Astrocyte of the spinal cord (primary cell): ENCODE data around the gene CGN.

Experiments used
- DNase-seq: peaks from one replicate; pipeline ENCODE4 v3.0.0; 2011; ENCODE audit warnings: low read depth, low spot score
- H3K4me3 ChIP-seq: 2 replicates; pipeline ENCODE4 v1.5.1; 2011; ENCODE audit warnings: low read depth, mild to moderate bottlenecking, low read length, moderate library complexity
- CTCF ChIP-seq: IDR thresholded peaks from 2 replicates; pipeline ENCODE4 v1.5.1; 2012; ENCODE audit warnings: low read depth, mild to moderate bottlenecking, low read length, inconsistent platforms
- in situ Hi-C: cut with HindIII; loops from 2 replicates; pipeline ENCODE4 v1.10.0; 2017; ENCODE audit warnings: low sequenced_read_pairs

CGN gene

GRCh38 chr1:151510614-151510956 lies 602 bp upstream of the CGN start:
- H3K4me3 ChIP-seq, result peak overlapping the region; percentile 45
- TF ChIP-seq CTCF, result no peak
- no peak for DNase-seq
- in situ Hi-C loops, result no loop called here

- H3K4me3 ChIP-seq, result peak overlapping the region; percentile 45
- in situ Hi-C loops, result no loop called here
- no peak for TF ChIP-seq CTCF
- no peak for DNase-seq
Observed at GRCh38 chr1:151511636-151512215, 539 bp downstream of the CGN start.

- no peak for DNase-seq
- in situ Hi-C loops, result no loop called here
- TF ChIP-seq CTCF, result no peak
- no peak overlapping the region for H3K4me3 ChIP-seq
Observed at GRCh38 chr1:151512326-151512725, 1.1 kb downstream of the CGN start.

- in situ Hi-C loops, result no loop called here
- TF ChIP-seq CTCF, result no peak
- DNase-seq, result no peak
- H3K4me3 ChIP-seq, result no peak overlapping the region
Observed at GRCh38 chr1:151512801-151513625, 1.8 kb downstream of the CGN start.

GRCh38 chr1:151513626-151514121 lies 2.5 kb downstream of the CGN start:
- no peak overlapping the region for H3K4me3 ChIP-seq
- DNase-seq, result no peak
- TF ChIP-seq CTCF, result no peak
- in situ Hi-C loops, result no loop called here

GRCh38 chr1:151514366-151514765 lies 3.2 kb downstream of the CGN start:
- no peak for TF ChIP-seq CTCF
- in situ Hi-C loops, result no loop called here
- H3K4me3 ChIP-seq, result no peak overlapping the region
- DNase-seq, result no peak
